ENCODE data around the gene RNF144A. TPM values are rescaled to one million over a fixed set of nuclear protein-coding genes. Genes with fewer than 3 reads are reported as not detected.

RNF144A gene
- total RNA-seq, 4 donors from 2014 or later = 27.3 to 47.3 (median 37.4) TPM

DNA sequence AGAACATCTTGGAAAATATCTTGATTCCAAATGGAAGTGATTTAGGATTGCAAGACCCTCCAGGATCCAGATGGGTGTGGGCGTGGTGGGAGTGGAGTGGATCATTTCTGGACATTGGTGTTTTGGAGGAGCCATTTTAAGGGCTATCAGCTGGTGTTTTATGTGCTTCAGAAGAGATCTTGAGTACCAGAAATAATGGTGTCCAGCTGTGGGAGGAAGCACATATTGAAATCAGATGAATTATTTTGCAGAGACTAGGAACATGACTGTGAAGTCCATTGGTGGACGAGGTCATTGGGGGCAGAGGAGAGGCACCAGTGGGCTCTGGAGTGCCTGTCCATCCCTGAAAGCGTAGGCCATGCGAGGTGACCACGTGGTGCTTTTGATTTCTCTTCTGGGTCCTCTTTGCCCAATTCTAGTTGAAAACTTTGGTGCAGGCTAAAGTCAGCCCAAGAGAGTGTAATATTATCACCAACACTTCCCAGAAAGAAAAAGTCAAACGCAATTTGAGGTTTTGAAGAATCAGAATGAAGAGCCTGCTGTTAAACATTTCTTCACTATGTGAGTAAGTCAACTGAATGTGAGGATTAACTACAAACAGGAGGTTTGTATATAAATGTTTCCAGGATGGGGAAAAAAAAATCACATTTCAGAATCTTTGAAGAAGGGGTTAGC lies 31.6 kb downstream of the RNF144A start:
- Histone ChIP-seq H3K27ac (peak overlapping the region in 2 of 4 donors; percentile 10 to 47), H3K36me3 (peaks cover 0 to under 1% (median 0%) of the 10 kb centered on the region in 3 donors), H3K4me1 (peaks cover 0 to 31% (median 14%) of the 10 kb centered on the region in 4 donors), H3K9me3 (no peaks in the 10 kb centered on the region), H3K4me3 (no peak overlapping the region), H3K27me3 (no peaks in the 10 kb centered on the region)
- no peak for TF ChIP-seq POLR2A (IDR thresholded peaks at IDR 0.05)
- no peak for TF ChIP-seq EP300 (IDR thresholded peaks at IDR 0.05)
- TF ChIP-seq, protein P1, sequence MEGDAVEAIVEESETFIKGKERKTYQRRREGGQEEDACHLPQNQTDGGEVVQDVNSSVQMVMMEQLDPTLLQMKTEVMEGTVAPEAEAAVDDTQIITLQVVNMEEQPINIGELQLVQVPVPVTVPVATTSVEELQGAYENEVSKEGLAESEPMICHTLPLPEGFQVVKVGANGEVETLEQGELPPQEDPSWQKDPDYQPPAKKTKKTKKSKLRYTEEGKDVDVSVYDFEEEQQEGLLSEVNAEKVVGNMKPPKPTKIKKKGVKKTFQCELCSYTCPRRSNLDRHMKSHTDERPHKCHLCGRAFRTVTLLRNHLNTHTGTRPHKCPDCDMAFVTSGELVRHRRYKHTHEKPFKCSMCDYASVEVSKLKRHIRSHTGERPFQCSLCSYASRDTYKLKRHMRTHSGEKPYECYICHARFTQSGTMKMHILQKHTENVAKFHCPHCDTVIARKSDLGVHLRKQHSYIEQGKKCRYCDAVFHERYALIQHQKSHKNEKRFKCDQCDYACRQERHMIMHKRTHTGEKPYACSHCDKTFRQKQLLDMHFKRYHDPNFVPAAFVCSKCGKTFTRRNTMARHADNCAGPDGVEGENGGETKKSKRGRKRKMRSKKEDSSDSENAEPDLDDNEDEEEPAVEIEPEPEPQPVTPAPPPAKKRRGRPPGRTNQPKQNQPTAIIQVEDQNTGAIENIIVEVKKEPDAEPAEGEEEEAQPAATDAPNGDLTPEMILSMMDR (IDR thresholded peaks at IDR 0.05) = no peak
- no peak for DNase-seq (ENCODE audit: low spot score in 2 of 2)
- WGBS, 2 donors = 83 to 91% methylated on average over 6 of the region's 6 CpGs

DNA sequence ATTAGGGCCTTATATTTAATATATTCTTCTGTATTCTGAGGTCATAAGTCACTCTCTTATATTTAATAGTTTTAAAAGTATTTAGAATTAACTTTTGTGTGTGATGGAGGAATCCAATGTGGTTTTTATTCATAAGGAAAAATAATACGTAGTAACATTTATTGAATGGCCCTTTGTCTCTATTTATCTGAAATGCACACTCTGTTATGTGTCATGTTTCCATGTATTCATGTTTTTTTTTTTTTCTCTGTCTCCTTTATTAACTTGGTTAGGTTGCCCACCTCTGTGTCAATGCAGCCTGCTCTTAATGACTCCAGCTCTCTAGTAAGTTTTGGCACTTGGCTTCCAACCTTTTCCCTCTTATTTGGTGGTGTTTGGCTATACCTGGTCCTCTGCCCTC lies 33.8 kb downstream of the RNF144A start:
- DNase-seq (ENCODE audit: low spot score in 2 of 2) = no peak
- H3K27ac ChIP-seq = peak overlapping the region in 1 of 4 donors; percentile 3
- H3K36me3 ChIP-seq = no peaks in the 10 kb centered on the region
- H3K9me3 ChIP-seq = no peaks in the 10 kb centered on the region
- 48% methylated on average over 1 of the region's 1 CpG for WGBS, 2 donors
- H3K4me3 ChIP-seq = no peak overlapping the region
- peaks cover 0 to 29% (median 2%) of the 10 kb centered on the region in 4 donors for H3K4me1 ChIP-seq
- no peaks in the 10 kb centered on the region for H3K27me3 ChIP-seq
- TF ChIP-seq POLR2A (IDR thresholded peaks at IDR 0.05) (no peak), EP300 (IDR thresholded peaks at IDR 0.05) (no peak)
- TF ChIP-seq, protein P1 (IDR thresholded peaks at IDR 0.05) = no peak

DNA sequence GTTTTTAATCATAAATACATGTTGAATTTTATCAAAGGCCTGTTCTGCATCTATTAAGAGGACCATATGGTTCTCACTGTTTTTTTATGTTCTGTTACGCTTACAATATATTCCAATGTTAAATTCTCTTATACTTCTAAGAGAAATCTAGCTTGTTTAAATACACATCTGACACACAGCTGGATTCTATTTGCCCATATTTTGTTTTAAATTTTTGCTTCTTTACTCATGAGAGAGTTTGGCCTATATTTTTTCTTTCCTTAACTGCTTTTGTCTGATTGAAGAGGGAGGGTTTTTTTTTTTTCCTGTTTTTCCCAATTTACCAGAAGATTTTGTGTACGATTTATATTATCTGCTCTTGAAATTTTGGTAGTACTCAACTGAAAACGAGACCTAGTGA lies 34.9 kb downstream of the RNF144A start:
- no peaks in the 10 kb centered on the region for H3K27me3 ChIP-seq
- TF ChIP-seq EP300 (IDR thresholded peaks at IDR 0.05) (no peak), POLR2A (IDR thresholded peaks at IDR 0.05) (no peak)
- TF ChIP-seq, protein P1 (IDR thresholded peaks at IDR 0.05) = no peak
- H3K4me3 ChIP-seq = no peak overlapping the region
- DNase-seq (ENCODE audit: low spot score in 2 of 2) = no peak
- no peaks in the 10 kb centered on the region for H3K9me3 ChIP-seq
- H3K36me3 ChIP-seq = no peaks in the 10 kb centered on the region
- 48 to 49% methylated on average over 3 of the region's 3 CpGs for WGBS, 2 donors
- peaks cover 0 to 33% (median 2%) of the 10 kb centered on the region in 4 donors for H3K4me1 ChIP-seq
- H3K27ac ChIP-seq = peak overlapping the region in 1 of 4 donors; percentile 38

DNA sequence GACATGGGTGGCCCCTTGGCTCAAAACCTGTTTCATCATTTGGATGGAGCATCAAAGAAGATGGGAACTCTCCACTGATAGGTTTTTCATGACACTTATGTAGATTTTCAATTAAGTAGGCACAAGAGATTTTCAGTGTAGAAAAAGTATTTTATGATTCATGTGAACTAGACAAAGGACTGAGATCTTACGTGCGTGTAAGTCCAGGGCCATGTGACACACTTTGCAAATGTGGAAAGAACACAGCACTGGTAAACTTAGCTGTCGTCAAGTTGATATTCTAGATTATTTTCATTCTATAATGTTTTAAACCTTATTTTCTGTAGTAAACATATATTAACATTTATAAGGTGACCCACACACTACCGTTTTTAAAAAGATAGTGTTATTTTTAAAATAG lies 37.4 kb downstream of the RNF144A start:
- no peak for DNase-seq (ENCODE audit: low spot score in 2 of 2)
- 79% methylated on average over 4 of the region's 4 CpGs for WGBS, 2 donors
- TF ChIP-seq POLR2A (IDR thresholded peaks at IDR 0.05) (no peak), EP300 (IDR thresholded peaks at IDR 0.05) (peak in 1 of 2 donors; percentile 20)
- TF ChIP-seq, protein P1 (IDR thresholded peaks at IDR 0.05) = no peak

DNA sequence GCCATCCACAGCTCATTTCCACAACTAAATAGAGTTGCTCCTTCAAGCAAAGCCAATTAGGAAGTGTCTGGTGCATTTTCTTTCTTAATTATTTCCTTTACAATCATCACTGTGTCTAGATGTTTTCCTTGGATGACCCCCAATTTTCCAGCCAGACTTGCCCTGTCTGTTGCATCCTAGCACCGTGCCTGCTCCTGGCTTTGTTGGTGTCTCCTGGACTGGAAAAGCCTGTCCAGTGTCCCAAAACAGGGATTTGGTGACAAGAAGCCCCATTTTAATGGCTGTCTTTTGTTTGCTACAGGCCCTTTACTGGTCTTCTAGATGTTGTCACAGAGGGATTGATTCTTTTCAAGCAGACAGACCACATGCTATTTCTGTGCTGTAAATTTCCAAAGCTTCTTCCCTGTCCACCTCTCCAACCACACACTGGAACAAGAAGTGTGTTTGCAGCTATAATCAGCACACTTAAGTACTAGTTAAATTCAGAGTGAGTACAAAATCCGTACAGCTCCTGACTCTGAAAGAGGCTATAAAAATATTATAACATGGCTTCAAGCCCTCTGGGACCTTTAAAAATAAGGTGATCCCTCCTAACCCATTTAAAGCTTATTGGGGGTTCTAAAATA lies 38.4 kb downstream of the RNF144A start:
- 48 to 54% methylated on average over 2 of the region's 2 CpGs for WGBS, 2 donors
- Histone ChIP-seq H3K9me3 (no peaks in the 10 kb centered on the region), H3K36me3 (no peaks in the 10 kb centered on the region), H3K27me3 (no peaks in the 10 kb centered on the region), H3K27ac (peak overlapping the region in 1 of 4 donors; percentile 3), H3K4me3 (no peak overlapping the region), H3K4me1 (peaks cover 0 to 50% (median 9%) of the 10 kb centered on the region in 4 donors)
- TF ChIP-seq POLR2A (IDR thresholded peaks at IDR 0.05) (no peak), EP300 (IDR thresholded peaks at IDR 0.05) (no peak)
- TF ChIP-seq, protein P1 (IDR thresholded peaks at IDR 0.05) = no peak
- DNase-seq (ENCODE audit: low spot score in 2 of 2) = no peak

More for the DNA sequence above, 37.4 kb downstream of the RNF144A start:
- Histone ChIP-seq H3K27me3 (no peaks in the 10 kb centered on the region), H3K4me3 (no peak overlapping the region), H3K27ac (no peak overlapping the region), H3K9me3 (no peaks in the 10 kb centered on the region), H3K36me3 (no peaks in the 10 kb centered on the region), H3K4me1 (peaks cover 0 to 40% (median 3%) of the 10 kb centered on the region in 4 donors)

All from tibial nerve (tissue), 4 donors.